Tibial artery (tissue), 4 donors: Measurements from ENCODE around the gene DNAJC4.

Experiments
- DNase-seq, 2 donors: peaks; one replicate each; pipeline ENCODE4 v3.0.0-alpha.2; 2019
- H3K27ac ChIP-seq, 2 donors: fragments of 200-600 bp; sonication (generic) in 1 of 2; 1 replicate in 1 of 2; 2 replicates in 1 of 2; pipeline ENCODE4 v1.5.1; 2018 to 2019; ENCODE audit warnings: mild to moderate bottlenecking in 1 of 2
- H3K27me3 ChIP-seq, 2 donors: fragments of 200-600 bp; sonication (generic) in 1 of 2; one replicate each; pipeline versions ENCODE4 v1.5.1 to v1.6.0; 2016 to 2019
- H3K36me3 ChIP-seq, 3 donors: fragments of 200-600 bp; sonication (generic) in 2 of 3; one replicate each; pipeline ENCODE4 v1.5.1; 2016 to 2019; ENCODE audit warnings: mild to moderate bottlenecking in 2 of 3
- H3K4me1 ChIP-seq, 4 donors: fragments of 200-600 bp; sonication (generic) in 2 of 4; 1 replicate in 3 of 4; 2 replicates in 1 of 4; pipeline ENCODE4 v1.5.1; 2016 to 2019
- H3K4me3 ChIP-seq, 2 donors: fragments of 200-600 bp; sonication (generic) in 1 of 2; 1 replicate in 1 of 2; 2 replicates in 1 of 2; pipeline ENCODE4 v1.5.1; 2018 to 2019; ENCODE audit warnings: mild to moderate bottlenecking in 2 of 2
- H3K9me3 ChIP-seq, 3 donors: fragments of 200-600 bp; sonication (generic) in 1 of 3; one replicate each; pipeline ENCODE4 v1.5.1; 2016 to 2019
- CTCF ChIP-seq, 2 experiments: fragments of 200-600 bp in 1 of 2; fragments of 450-650 bp in 1 of 2; IDR thresholded peaks; one replicate each; pipeline ENCODE4 v1.5.1; 2017 to 2019; ENCODE audit warnings: antibody characterized with exemption in 2 of 2, mild to moderate bottlenecking in 1 of 2, moderate library complexity in 1 of 2
- intact Hi-C: fragments of 100-400 bp; cut with DNase I; formaldehyde crosslinking; loops from one replicate; pipeline ENCODE4 v1.15.0; 2023; ENCODE audit warnings: low total_unique reads

DNAJC4 gene

GRCh38 chr11:64275841-64276240 lies 45.5 kb downstream of the DNAJC4 start:
- Histone ChIP-seq H3K4me1 (peaks cover 0 to 12% (median 12%) of the 10 kb centered on the region in 4 donors), H3K27me3 (no peaks in the 10 kb centered on the region), H3K36me3 (peaks cover 20 to 50% (median 26%) of the 10 kb centered on the region in 3 donors), H3K4me3 (no peak overlapping the region), H3K27ac (no peak overlapping the region), H3K9me3 (no peaks in the 10 kb centered on the region)
- DNase-seq: no peak
- intact Hi-C loops: no loop called here
- no peak for TF ChIP-seq CTCF (IDR thresholded peaks at IDR 0.05)

GRCh38 chr11:64276653-64277431 lies 46.5 kb downstream of the DNAJC4 start:
- intact Hi-C loops: no loop called here
- Histone ChIP-seq H3K27ac (no peak overlapping the region), H3K4me3 (no peak overlapping the region), H3K9me3 (no peaks in the 10 kb centered on the region), H3K27me3 (no peaks in the 10 kb centered on the region), H3K36me3 (peaks cover 20 to 60% (median 29%) of the 10 kb centered on the region in 3 donors), H3K4me1 (peaks cover 0 to 10% (median 8%) of the 10 kb centered on the region in 4 donors)
- no peak for TF ChIP-seq CTCF (IDR thresholded peaks at IDR 0.05)
- no peak for DNase-seq

GRCh38 chr11:64278576-64279190 lies 48.3 kb downstream of the DNAJC4 start:
- DNase-seq: no peak
- peaks cover 0 to 16% (median 11%) of the 10 kb centered on the region in 4 donors for H3K4me1 ChIP-seq
- peaks cover 20 to 67% (median 35%) of the 10 kb centered on the region in 3 donors for H3K36me3 ChIP-seq
- H3K27me3 ChIP-seq: no peaks in the 10 kb centered on the region
- intact Hi-C loops: no loop called here
- no peak for TF ChIP-seq CTCF (IDR thresholded peaks at IDR 0.05)
- no peak overlapping the region for H3K4me3 ChIP-seq
- H3K9me3 ChIP-seq: no peaks in the 10 kb centered on the region
- no peak overlapping the region for H3K27ac ChIP-seq

GRCh38 chr11:64281957-64282770 lies 51.8 kb downstream of the DNAJC4 start:
- DNase-seq: no peak

More at GRCh38 chr11:64281957-64282770, 51.8 kb downstream of the DNAJC4 start:
- no peak overlapping the region for H3K27ac ChIP-seq
- no peak for TF ChIP-seq CTCF (IDR thresholded peaks at IDR 0.05)
- no peak overlapping the region for H3K4me3 ChIP-seq
- intact Hi-C loops: no loop called here
- peaks cover 19 to 46% (median 20%) of the 10 kb centered on the region in 3 donors for H3K36me3 ChIP-seq
- H3K4me1 ChIP-seq: peaks cover 0 to 32% (median 25%) of the 10 kb centered on the region in 4 donors
- no peaks in the 10 kb centered on the region for H3K9me3 ChIP-seq
- H3K27me3 ChIP-seq: no peaks in the 10 kb centered on the region
